GM18867 (cell line): Measurements from ENCODE around the gene TCF20.

Source experiments
- ATAC-seq: cut with Tn5 transposase; IDR thresholded peaks from one replicate; pipeline ENCODE4 v1.9.1; 2021; ENCODE audit warnings: mild to moderate bottlenecking, moderate library complexity; ENCODE audit not compliant: unreplicated experiment

Gene TCF20

GRCh38 chr22:42262964-42263363 lies 7.5 kb downstream of the TCF20 start:
- no peak for ATAC-seq

GRCh38 chr22:42261296-42261695 lies 9.2 kb downstream of the TCF20 start:
- no peak for ATAC-seq

- ATAC-seq = no peak
Measured at GRCh38 chr22:42258126-42258525, 12.3 kb downstream of the TCF20 start.

GRCh38 chr22:42257386-42257785 lies 13.1 kb downstream of the TCF20 start:
- no peak for ATAC-seq

GRCh38 chr22:42256930-42257329 lies 13.5 kb downstream of the TCF20 start:
- ATAC-seq = no peak

GRCh38 chr22:42256220-42256619 lies 14.2 kb downstream of the TCF20 start:
- no peak for ATAC-seq

GRCh38 chr22:42249831-42250230 lies 20.6 kb downstream of the TCF20 start:
- no peak for ATAC-seq

- ATAC-seq = no peak
Measured at GRCh38 chr22:42248995-42249394, 21.5 kb downstream of the TCF20 start.

GRCh38 chr22:42247596-42247995 lies 22.9 kb downstream of the TCF20 start:
- ATAC-seq = no peak

GRCh38 chr22:42243802-42244060 lies 26.7 kb downstream of the TCF20 start:
- ATAC-seq = no peak

GRCh38 chr22:42236848-42237247 lies 33.6 kb downstream of the TCF20 start:
- ATAC-seq = no peak

GRCh38 chr22:42236268-42236667 lies 34.2 kb downstream of the TCF20 start:
- no peak for ATAC-seq

GRCh38 chr22:42233879-42234278 lies 36.6 kb downstream of the TCF20 start:
- ATAC-seq = no peak

- no peak for ATAC-seq
Measured at GRCh38 chr22:42231929-42232328, 38.5 kb downstream of the TCF20 start.

GRCh38 chr22:42229455-42230149 lies 40.9 kb downstream of the TCF20 start:
- ATAC-seq = no peak

- no peak for ATAC-seq
Measured at GRCh38 chr22:42228483-42228882, 42.0 kb downstream of the TCF20 start.

- ATAC-seq = no peak
Measured at GRCh38 chr22:42227435-42227834, 43.0 kb downstream of the TCF20 start.

GRCh38 chr22:42225841-42226240 lies 44.6 kb downstream of the TCF20 start:
- no peak for ATAC-seq

- ATAC-seq = no peak
Measured at GRCh38 chr22:42222140-42222539, 48.3 kb downstream of the TCF20 start.
